ENCODE measurements around the gene ZNF512.

- TF ChIP-seq CTCF (IDR thresholded peaks at IDR 0.05) (no peak), POLR2A (IDR thresholded peaks at IDR 0.05) (no peak)
Measured at GRCh38 chr2:27661371-27661770, 78.5 kb downstream of the ZNF512 start.
